ENCODE data around the gene JMJD6. TPM values are rescaled to one million over a fixed set of nuclear protein-coding genes. Genes with fewer than 3 reads are reported as not detected.

The JMJD6 gene
- total and polyA plus RNA-seq, 2 of the 8 experiments (the other 6 are each of a cell fraction or from before 2014, with no cell fraction given) = 8.6 to 18.6 TPM

- TF ChIP-seq, protein P1, sequence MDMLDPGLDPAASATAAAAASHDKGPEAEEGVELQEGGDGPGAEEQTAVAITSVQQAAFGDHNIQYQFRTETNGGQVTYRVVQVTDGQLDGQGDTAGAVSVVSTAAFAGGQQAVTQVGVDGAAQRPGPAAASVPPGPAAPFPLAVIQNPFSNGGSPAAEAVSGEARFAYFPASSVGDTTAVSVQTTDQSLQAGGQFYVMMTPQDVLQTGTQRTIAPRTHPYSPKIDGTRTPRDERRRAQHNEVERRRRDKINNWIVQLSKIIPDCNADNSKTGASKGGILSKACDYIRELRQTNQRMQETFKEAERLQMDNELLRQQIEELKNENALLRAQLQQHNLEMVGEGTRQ (IDR thresholded peaks at IDR 0.05; ENCODE audit: low read length) = no peak
- no peak for TF ChIP-seq ZNF274 (IDR thresholded peaks at IDR 0.05; ENCODE audit: borderline replicate concordance, extremely low read depth, low read length)
- TF ChIP-seq SP1 (IDR thresholded peaks at IDR 0.05; ENCODE audit: low read depth, low read length) = no peak
- TF ChIP-seq BCL11A (IDR thresholded peaks at IDR 0.05; ENCODE audit: low read depth in 2 of 2, low read length in 2 of 2) = no peak
- no peak for TF ChIP-seq PHF8 (conservative IDR thresholded peaks at IDR 0.05; ENCODE audit: low read depth, low read length)
- no peak for TF ChIP-seq SIN3A (conservative IDR thresholded peaks at IDR 0.05 in 1 of 2, IDR thresholded peaks at IDR 0.05 in 1 of 2; ENCODE audit: low read depth in 1 of 2, low read length in 2 of 2)
Measured at GRCh38 chr17:76727745-76728456, 1.5 kb upstream of the JMJD6 start (continued).

Data from H1 (cell line).